Measurements from ENCODE around the gene RGS6. TPM values are rescaled to one million over a fixed set of nuclear protein-coding genes. Genes with fewer than 3 reads are reported as not detected.

Gene RGS6
- polyA plus RNA-seq, 3 donors: not detected

- no peaks in the 10 kb centered on the region for H3K9me3 ChIP-seq (replicated peaks in 1 of 2; ENCODE audit: control insufficient read depth in 1 of 2, insufficient read depth in 1 of 2, low read length in 2 of 2)
- no peaks in the 10 kb centered on the region for H3K4me1 ChIP-seq (ENCODE audit: control insufficient read depth in 1 of 2, insufficient read depth in 2 of 2, low read length in 2 of 2)
- Mint-ChIP-seq H3K27me3 (ENCODE audit: low read depth in 3 of 3) (peaks cover 0 to 1% (median 0%) of the 10 kb centered on the region in 3 donors), H3K4me1 (no peaks in the 10 kb centered on the region), H3K4me3 (no peak overlapping the region), H3K27ac (no peak overlapping the region), H3K9me3 (peaks cover 2 to 6% (median 4%) of the 10 kb centered on the region in 7 donors), H3K36me3 (no peaks in the 10 kb centered on the region)
- H3K4me3 ChIP-seq (replicated peaks in 1 of 3; ENCODE audit: low read depth in 2 of 3, low read length in 3 of 3): no peak overlapping the region
- no peak for DNase-seq
- no peak overlapping the region for H3K9ac ChIP-seq (ENCODE audit: insufficient read depth, low read length, poor library complexity, severe bottlenecking)
- H3K27me3 ChIP-seq (ENCODE audit: control insufficient read depth in 2 of 2, insufficient read depth in 2 of 2, low read length in 2 of 2): no peaks in the 10 kb centered on the region
- TF ChIP-seq, protein P1, sequence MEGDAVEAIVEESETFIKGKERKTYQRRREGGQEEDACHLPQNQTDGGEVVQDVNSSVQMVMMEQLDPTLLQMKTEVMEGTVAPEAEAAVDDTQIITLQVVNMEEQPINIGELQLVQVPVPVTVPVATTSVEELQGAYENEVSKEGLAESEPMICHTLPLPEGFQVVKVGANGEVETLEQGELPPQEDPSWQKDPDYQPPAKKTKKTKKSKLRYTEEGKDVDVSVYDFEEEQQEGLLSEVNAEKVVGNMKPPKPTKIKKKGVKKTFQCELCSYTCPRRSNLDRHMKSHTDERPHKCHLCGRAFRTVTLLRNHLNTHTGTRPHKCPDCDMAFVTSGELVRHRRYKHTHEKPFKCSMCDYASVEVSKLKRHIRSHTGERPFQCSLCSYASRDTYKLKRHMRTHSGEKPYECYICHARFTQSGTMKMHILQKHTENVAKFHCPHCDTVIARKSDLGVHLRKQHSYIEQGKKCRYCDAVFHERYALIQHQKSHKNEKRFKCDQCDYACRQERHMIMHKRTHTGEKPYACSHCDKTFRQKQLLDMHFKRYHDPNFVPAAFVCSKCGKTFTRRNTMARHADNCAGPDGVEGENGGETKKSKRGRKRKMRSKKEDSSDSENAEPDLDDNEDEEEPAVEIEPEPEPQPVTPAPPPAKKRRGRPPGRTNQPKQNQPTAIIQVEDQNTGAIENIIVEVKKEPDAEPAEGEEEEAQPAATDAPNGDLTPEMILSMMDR (IDR thresholded peaks at IDR 0.05): no peak
- H4K20me1 ChIP-seq (ENCODE audit: insufficient read depth, low read length): no peaks in the 10 kb centered on the region
- H3K27ac ChIP-seq (ENCODE audit: low read depth in 1 of 2, low read length in 2 of 2): no peak overlapping the region
- intact Hi-C loops (cut with micrococcal nuclease): no loop called here
- WGBS (ENCODE audit: insufficient coverage): over 99% methylated on average over 8 of the region's 9 CpGs
- H3K36me3 ChIP-seq (replicated peaks in 1 of 2; ENCODE audit: control insufficient read depth in 1 of 2, insufficient read depth in 2 of 2, low read length in 2 of 2): no peaks in the 10 kb centered on the region
- no peak overlapping the region for H3K4me2 ChIP-seq (replicated peaks; ENCODE audit: extremely low read depth, low read length, poor library complexity, severe bottlenecking)
- no peak overlapping the region for H2AFZ ChIP-seq (ENCODE audit: insufficient read depth, low read depth, low read length, poor library complexity, severe bottlenecking)
- no peaks in the 10 kb centered on the region for H3K79me2 ChIP-seq (ENCODE audit: insufficient read depth, low read length)
Measured at GRCh38 chr14:71995741-71996140, 63.5 kb downstream of the RGS6 start.

DNA sequence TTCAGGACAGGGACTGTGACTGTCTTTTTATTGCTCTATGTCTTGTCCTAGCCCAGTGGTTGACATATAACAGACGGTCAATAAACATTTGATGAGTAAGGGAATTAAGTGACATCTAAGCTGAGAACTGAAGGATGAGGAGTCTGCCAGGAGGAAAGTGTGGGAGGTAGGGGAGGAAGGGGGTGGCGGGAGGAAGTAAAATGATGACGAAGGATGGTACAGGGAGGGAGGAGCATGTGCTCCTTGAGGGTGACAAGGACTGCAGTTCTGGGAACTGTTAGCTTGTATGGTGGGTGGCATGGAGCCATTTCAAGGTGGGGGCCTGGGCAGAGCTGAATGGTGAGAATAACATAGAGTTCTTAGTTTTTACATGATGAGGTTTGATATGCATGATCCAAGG lies 64.4 kb downstream of the RGS6 start:
- WGBS (ENCODE audit: insufficient coverage): 80% methylated on average over 3 of the region's 3 CpGs
- no peak overlapping the region for H3K4me3 Mint-ChIP-seq
- Histone ChIP-seq H3K27ac (ENCODE audit: low read depth in 1 of 2, low read length in 2 of 2) (no peak overlapping the region), H3K9me3 (replicated peaks in 1 of 2; ENCODE audit: control insufficient read depth in 1 of 2, insufficient read depth in 1 of 2, low read length in 2 of 2) (no peaks in the 10 kb centered on the region), H3K9ac (ENCODE audit: insufficient read depth, low read length, poor library complexity, severe bottlenecking) (no peak overlapping the region), H3K79me2 (ENCODE audit: insufficient read depth, low read length) (no peaks in the 10 kb centered on the region), H3K4me2 (replicated peaks; ENCODE audit: extremely low read depth, low read length, poor library complexity, severe bottlenecking) (no peak overlapping the region), H3K36me3 (replicated peaks in 1 of 2; ENCODE audit: control insufficient read depth in 1 of 2, insufficient read depth in 2 of 2, low read length in 2 of 2) (no peaks in the 10 kb centered on the region), H3K4me1 (ENCODE audit: control insufficient read depth in 1 of 2, insufficient read depth in 2 of 2, low read length in 2 of 2) (no peaks in the 10 kb centered on the region), H4K20me1 (ENCODE audit: insufficient read depth, low read length) (no peaks in the 10 kb centered on the region), H2AFZ (ENCODE audit: insufficient read depth, low read depth, low read length, poor library complexity, severe bottlenecking) (no peak overlapping the region), H3K27me3 (ENCODE audit: control insufficient read depth in 2 of 2, insufficient read depth in 2 of 2, low read length in 2 of 2) (no peaks in the 10 kb centered on the region), H3K4me3 (replicated peaks in 1 of 3; ENCODE audit: low read depth in 2 of 3, low read length in 3 of 3) (no peak overlapping the region)
- H3K4me1 Mint-ChIP-seq: no peaks in the 10 kb centered on the region
- DNase-seq: no peak
- H3K36me3 Mint-ChIP-seq: no peaks in the 10 kb centered on the region
- intact Hi-C loops (cut with micrococcal nuclease): no loop called here
- TF ChIP-seq, protein P1 (IDR thresholded peaks at IDR 0.05): no peak
- H3K9me3 Mint-ChIP-seq: peaks cover 2 to 6% (median 4%) of the 10 kb centered on the region in 7 donors
- no peaks in the 10 kb centered on the region for H3K27me3 Mint-ChIP-seq (ENCODE audit: low read depth in 3 of 3)
- no peak overlapping the region for H3K27ac Mint-ChIP-seq
